ENCODE results near the gene XCR1.

XCR1 gene

DNA sequence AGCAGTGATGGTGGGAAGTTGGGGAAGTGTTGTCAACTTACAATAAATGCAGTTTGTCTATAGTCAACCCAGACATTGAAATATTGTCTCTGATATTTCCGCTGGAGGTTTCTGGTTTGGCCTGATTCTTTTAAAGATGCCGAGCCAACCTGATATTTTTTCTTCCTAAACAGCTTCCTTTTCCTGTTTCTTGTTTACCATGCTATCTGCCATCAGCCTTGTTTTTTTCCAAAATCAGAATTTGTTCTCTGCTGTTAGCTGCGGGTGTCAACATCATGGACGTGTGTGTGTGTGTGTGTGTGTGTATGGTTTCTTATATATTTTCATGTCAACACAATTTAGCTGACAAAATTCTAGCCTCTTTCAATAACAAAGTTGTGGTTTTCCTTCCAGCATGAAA, 41.2 kb upstream of the XCR1 start:
- H3K4me1 ChIP-seq (ENCODE audit: control insufficient read depth, insufficient read depth, low read length): peaks cover 7% of the 10 kb centered on the region
- H3K9me3 ChIP-seq (ENCODE audit: control insufficient read depth, insufficient read depth, low read depth, low read length): no peaks in the 10 kb centered on the region
- ChIA-PET POLR2A (no interaction called here), CTCF (interaction anchor here (0.7 to 7.3 kb wide), 5 partner anchors 9 to 303 kb away, joined by 3 to 56 read pairs (median 3); no protein-coding TSS in a partner anchor)
- TF ChIP-seq MEIS1 (CRISPR knock-in tag; IDR thresholded peaks at IDR 0.05; ENCODE audit: borderline replicate concordance) (no peak), ZNF2 (tag by site-specific recombination; IDR thresholded peaks at IDR 0.05) (no peak), ZNF23 (tag by site-specific recombination; IDR thresholded peaks at IDR 0.05; ENCODE audit: borderline replicate concordance) (no peak)
- TF ChIP-seq, protein P1, sequence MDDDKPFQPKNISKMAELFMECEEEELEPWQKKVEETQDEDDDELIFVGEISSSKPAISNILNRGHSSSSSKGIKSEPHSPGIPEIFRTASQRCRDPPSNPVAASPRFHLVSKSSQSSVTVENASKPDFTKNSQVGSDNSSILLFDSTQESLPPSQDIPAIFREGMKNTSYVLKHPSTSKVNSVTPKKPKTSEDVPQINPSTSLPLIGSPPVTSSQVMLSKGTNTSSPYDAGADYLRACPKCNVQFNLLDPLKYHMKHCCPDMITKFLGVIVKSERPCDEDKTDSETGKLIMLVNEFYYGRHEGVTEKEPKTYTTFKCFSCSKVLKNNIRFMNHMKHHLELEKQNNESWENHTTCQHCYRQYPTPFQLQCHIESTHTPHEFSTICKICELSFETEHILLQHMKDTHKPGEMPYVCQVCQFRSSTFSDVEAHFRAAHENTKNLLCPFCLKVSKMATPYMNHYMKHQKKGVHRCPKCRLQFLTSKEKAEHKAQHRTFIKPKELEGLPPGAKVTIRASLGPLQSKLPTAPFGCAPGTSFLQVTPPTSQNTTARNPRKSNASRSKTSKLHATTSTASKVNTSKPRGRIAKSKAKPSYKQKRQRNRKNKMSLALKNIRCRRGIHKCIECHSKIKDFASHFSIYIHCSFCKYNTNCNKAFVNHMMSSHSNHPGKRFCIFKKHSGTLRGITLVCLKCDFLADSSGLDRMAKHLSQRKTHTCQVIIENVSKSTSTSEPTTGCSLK (tag by site-specific recombination; IDR thresholded peaks at IDR 0.05): no peak
- TF ChIP-seq, protein P2, sequence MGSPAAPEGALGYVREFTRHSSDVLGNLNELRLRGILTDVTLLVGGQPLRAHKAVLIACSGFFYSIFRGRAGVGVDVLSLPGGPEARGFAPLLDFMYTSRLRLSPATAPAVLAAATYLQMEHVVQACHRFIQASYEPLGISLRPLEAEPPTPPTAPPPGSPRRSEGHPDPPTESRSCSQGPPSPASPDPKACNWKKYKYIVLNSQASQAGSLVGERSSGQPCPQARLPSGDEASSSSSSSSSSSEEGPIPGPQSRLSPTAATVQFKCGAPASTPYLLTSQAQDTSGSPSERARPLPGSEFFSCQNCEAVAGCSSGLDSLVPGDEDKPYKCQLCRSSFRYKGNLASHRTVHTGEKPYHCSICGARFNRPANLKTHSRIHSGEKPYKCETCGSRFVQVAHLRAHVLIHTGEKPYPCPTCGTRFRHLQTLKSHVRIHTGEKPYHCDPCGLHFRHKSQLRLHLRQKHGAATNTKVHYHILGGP (tag by site-specific recombination; IDR thresholded peaks at IDR 0.05): no peak
- H3K36me3 ChIP-seq (ENCODE audit: control insufficient read depth in 2 of 2, insufficient read depth in 1 of 2, low read length in 2 of 2): no peaks in the 10 kb centered on the region
- H3K4me3 ChIP-seq (ENCODE audit: low read depth, low read length): no peak overlapping the region
- H3K27ac ChIP-seq (ENCODE audit: extremely low read depth, low read depth, low read length): no peak overlapping the region

DNA sequence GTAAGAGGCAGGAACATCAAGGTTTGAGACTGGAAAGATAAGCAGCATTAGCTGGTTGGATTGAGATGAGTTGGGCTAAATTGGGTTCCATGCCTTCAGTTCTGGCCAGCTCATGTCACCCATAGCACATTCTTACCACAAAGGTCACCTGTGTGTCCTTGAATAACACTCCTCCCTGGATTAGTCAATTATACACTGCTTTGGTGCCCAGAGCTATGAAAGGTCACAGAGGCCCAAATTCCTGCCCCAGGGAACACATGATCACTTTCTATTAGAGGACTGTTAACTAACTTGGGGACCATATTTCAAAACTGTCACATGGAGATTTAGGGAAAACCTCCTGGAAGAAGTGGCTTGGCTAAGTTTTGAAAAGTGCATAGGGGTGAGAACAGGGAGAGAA, 40.1 kb upstream of the XCR1 start:
- ChIA-PET POLR2A (no interaction called here), CTCF (interaction anchor here (7.3 kb wide), 1 partner anchor 11 kb away, joined by 56 read pairs; no protein-coding TSS in a partner anchor)
- TF ChIP-seq ZNF658 (tag by site-specific recombination; IDR thresholded peaks at IDR 0.05): no peak
- TF ChIP-seq ZNF473 (tag by site-specific recombination; IDR thresholded peaks at IDR 0.05): no peak
- TF ChIP-seq REPIN1 (tag by site-specific recombination; IDR thresholded peaks at IDR 0.05; ENCODE audit: low read depth): no peak
- no peak for TF ChIP-seq ZNF174 (tag by site-specific recombination; IDR thresholded peaks at IDR 0.05)
- no peak for TF ChIP-seq ZNF501 (tag by site-specific recombination; IDR thresholded peaks at IDR 0.05)
- TF ChIP-seq ZNF544 (tag by site-specific recombination; IDR thresholded peaks at IDR 0.05): no peak
- TF ChIP-seq, protein P3, sequence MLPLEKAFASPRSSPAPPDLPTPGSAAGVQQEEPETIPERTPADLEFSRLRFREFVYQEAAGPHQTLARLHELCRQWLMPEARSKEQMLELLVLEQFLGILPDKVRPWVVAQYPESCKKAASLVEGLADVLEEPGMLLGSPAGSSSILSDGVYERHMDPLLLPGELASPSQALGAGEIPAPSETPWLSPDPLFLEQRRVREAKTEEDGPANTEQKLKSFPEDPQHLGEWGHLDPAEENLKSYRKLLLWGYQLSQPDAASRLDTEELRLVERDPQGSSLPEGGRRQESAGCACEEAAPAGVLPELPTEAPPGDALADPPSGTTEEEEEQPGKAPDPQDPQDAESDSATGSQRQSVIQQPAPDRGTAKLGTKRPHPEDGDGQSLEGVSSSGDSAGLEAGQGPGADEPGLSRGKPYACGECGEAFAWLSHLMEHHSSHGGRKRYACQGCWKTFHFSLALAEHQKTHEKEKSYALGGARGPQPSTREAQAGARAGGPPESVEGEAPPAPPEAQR (tag by site-specific recombination; IDR thresholded peaks at IDR 0.05): no peak
- no peak for TF ChIP-seq ZNF311 (tag by site-specific recombination; IDR thresholded peaks at IDR 0.05; ENCODE audit: borderline replicate concordance)
- TF ChIP-seq, protein P4, sequence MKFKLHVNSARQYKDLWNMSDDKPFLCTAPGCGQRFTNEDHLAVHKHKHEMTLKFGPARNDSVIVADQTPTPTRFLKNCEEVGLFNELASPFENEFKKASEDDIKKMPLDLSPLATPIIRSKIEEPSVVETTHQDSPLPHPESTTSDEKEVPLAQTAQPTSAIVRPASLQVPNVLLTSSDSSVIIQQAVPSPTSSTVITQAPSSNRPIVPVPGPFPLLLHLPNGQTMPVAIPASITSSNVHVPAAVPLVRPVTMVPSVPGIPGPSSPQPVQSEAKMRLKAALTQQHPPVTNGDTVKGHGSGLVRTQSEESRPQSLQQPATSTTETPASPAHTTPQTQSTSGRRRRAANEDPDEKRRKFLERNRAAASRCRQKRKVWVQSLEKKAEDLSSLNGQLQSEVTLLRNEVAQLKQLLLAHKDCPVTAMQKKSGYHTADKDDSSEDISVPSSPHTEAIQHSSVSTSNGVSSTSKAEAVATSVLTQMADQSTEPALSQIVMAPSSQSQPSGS (tag by site-specific recombination; IDR thresholded peaks at IDR 0.05; ENCODE audit: low read depth): no peak
- TF ChIP-seq ZFP41 (tag by site-specific recombination; IDR thresholded peaks at IDR 0.05; ENCODE audit: borderline replicate concordance): no peak
- TF ChIP-seq ZNF184 (tag by site-specific recombination; IDR thresholded peaks at IDR 0.05): no peak
- no peak for TF ChIP-seq MYNN (tag by site-specific recombination; IDR thresholded peaks at IDR 0.05; ENCODE audit: borderline replicate concordance)
- no peak for TF ChIP-seq ZNF621 (tag by site-specific recombination; IDR thresholded peaks at IDR 0.05)
- TF ChIP-seq, protein P5, sequence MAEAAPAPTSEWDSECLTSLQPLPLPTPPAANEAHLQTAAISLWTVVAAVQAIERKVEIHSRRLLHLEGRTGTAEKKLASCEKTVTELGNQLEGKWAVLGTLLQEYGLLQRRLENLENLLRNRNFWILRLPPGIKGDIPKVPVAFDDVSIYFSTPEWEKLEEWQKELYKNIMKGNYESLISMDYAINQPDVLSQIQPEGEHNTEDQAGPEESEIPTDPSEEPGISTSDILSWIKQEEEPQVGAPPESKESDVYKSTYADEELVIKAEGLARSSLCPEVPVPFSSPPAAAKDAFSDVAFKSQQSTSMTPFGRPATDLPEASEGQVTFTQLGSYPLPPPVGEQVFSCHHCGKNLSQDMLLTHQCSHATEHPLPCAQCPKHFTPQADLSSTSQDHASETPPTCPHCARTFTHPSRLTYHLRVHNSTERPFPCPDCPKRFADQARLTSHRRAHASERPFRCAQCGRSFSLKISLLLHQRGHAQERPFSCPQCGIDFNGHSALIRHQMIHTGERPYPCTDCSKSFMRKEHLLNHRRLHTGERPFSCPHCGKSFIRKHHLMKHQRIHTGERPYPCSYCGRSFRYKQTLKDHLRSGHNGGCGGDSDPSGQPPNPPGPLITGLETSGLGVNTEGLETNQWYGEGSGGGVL (tag by site-specific recombination; IDR thresholded peaks at IDR 0.05): no peak
- Histone ChIP-seq H3K36me3 (ENCODE audit: control insufficient read depth in 2 of 2, insufficient read depth in 1 of 2, low read length in 2 of 2) (no peaks in the 10 kb centered on the region), H3K4me1 (ENCODE audit: control insufficient read depth, insufficient read depth, low read length) (peaks cover 7% of the 10 kb centered on the region), H3K27ac (ENCODE audit: extremely low read depth, low read depth, low read length) (no peak overlapping the region), H3K9me3 (ENCODE audit: control insufficient read depth, insufficient read depth, low read depth, low read length) (no peaks in the 10 kb centered on the region), H3K4me3 (ENCODE audit: low read depth, low read length) (no peak overlapping the region)

Data from HEK293 (cell line).